Lower leg skin (tissue), 4 donors: ENCODE data around the gene CLASP2. TPM values are rescaled to one million over a fixed set of nuclear protein-coding genes. Genes with fewer than 3 reads are reported as not detected.
"Not testable (repeated sequence)": the region's sequence is repeated elsewhere in the genome, so short reads cannot be mapped to it uniquely, and the experiment has no call there.

Source experiments
- DNase-seq, 2 donors: peaks; one replicate each; pipeline ENCODE4 v3.0.0-alpha.2; 2019; ENCODE audit warnings: low spot score in 2 of 2
- H3K4me3 ChIP-seq: fragments of 200-600 bp; sonication (generic); 2 replicates; pipeline ENCODE4 v1.5.1; 2017; ENCODE audit warnings: mild to moderate bottlenecking, low read depth; ENCODE audit not compliant: poor library complexity, severe bottlenecking
- POLR2A ChIP-seq, 2 donors: fragments of 450-650 bp; IDR thresholded peaks; one replicate each; pipeline ENCODE4 v1.6.1; 2016 to 2017; ENCODE audit warnings: antibody characterized with exemption in 2 of 2, mild to moderate bottlenecking in 1 of 2, moderate library complexity in 1 of 2
- WGBS, 2 donors: methylation state at CpG; one replicate each; pipeline ENCODE4 v1.1.5; 2018; 5-methylcytosine and 5-hydroxymethylcytosine counted together
- intact Hi-C: fragments of 100-400 bp; cut with DNase I; formaldehyde crosslinking; loops from one replicate; pipeline ENCODE4 v1.15.0; 2023; ENCODE audit warnings: low total_unique reads
- total RNA-seq, 4 donors: library from RNA; depleted of rRNA; stranded (reverse); fragments of >200 nt; gene quantifications; one replicate each; pipeline ENCODE4 v1.1.0, GENCODE V29; 2016
- TF ChIP-seq, protein P1 (sequence below), 3 donors: fragments of 450-650 bp; IDR thresholded peaks; one replicate each; pipeline ENCODE4 v1.5.1; 2016; ENCODE audit warnings: antibody characterized with exemption in 3 of 3, mild to moderate bottlenecking in 3 of 3, moderate library complexity in 2 of 3

The CLASP2 gene
- total RNA-seq, 4 donors from 2014 or later: 27.2 to 76.8 (median 49.8) TPM

DNA sequence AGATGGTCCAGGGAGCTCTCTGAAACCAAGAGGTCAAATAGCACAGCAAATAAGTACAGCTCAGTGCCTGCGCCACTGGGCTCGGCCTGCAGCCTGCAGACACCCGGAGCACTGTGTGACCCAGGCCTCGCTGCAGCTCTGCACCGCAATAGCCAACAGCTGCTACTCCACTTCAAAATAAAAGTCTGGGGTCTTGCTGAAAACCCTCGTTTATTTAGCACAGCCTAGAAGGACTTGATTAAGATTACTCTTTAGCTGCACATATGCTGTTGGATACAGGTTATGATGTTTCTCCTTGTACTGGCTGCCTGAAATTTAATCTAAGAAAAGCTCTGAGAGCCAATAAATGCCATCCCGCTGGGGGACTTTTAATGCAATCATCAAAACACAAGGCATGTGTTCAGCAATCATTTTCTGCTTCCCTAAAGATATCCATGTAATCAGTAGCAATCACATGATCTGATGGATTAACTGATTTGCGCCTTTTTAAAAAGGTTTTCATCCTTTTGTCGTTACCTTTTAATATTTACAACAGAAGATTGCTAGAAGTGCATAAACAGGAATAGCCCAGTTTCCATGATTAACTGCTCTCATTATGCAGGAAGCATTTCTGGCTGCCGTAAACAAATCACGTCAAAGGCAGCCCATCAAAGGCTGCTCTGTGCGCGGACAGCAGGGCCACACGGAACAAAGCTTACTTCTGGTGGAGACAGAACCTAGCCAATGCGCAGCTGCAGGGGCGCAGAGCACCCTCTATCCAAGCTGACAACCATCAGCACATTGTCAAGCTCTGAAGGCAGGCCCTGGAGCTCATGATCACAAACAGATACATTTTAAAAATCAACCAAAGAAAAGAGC is 58.8 kb downstream of the CLASP2 start:
- DNase-seq: peak; percentile 54 to 89
- no peak for TF ChIP-seq POLR2A (IDR thresholded peaks at IDR 0.05)
- TF ChIP-seq, protein P1, sequence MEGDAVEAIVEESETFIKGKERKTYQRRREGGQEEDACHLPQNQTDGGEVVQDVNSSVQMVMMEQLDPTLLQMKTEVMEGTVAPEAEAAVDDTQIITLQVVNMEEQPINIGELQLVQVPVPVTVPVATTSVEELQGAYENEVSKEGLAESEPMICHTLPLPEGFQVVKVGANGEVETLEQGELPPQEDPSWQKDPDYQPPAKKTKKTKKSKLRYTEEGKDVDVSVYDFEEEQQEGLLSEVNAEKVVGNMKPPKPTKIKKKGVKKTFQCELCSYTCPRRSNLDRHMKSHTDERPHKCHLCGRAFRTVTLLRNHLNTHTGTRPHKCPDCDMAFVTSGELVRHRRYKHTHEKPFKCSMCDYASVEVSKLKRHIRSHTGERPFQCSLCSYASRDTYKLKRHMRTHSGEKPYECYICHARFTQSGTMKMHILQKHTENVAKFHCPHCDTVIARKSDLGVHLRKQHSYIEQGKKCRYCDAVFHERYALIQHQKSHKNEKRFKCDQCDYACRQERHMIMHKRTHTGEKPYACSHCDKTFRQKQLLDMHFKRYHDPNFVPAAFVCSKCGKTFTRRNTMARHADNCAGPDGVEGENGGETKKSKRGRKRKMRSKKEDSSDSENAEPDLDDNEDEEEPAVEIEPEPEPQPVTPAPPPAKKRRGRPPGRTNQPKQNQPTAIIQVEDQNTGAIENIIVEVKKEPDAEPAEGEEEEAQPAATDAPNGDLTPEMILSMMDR (IDR thresholded peaks at IDR 0.05): no peak
- intact Hi-C loops: no loop called here
- 0 to 2% methylated on average over 16 of the region's 16 CpGs for WGBS, 2 donors
- peak overlapping the region; percentile 14 for H3K4me3 ChIP-seq

DNA sequence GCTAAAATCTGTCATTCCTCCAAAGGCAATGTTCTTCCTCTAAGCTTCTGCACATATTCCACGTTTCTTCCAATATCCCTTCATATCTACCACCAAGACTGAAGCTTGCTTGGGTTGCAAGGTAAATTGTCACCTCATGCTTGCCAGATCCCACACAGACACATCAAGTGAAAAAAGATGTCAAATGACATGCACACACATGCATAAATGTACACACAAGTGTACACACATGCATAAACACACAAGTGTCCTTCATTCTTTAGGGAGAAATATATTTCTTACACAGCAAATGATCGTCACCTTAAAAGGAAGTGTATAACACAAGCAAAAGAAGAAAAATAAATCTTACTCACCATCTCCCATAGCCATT is 59.4 kb downstream of the CLASP2 start:
- TF ChIP-seq, protein P1 (IDR thresholded peaks at IDR 0.05): no peak
- TF ChIP-seq POLR2A (IDR thresholded peaks at IDR 0.05): no peak
- intact Hi-C loops: no loop called here
- DNase-seq: no peak
- WGBS, 2 donors: 5% methylated on average over 2 of the region's 2 CpGs
- peak overlapping the region; percentile 14 for H3K4me3 ChIP-seq

DNA sequence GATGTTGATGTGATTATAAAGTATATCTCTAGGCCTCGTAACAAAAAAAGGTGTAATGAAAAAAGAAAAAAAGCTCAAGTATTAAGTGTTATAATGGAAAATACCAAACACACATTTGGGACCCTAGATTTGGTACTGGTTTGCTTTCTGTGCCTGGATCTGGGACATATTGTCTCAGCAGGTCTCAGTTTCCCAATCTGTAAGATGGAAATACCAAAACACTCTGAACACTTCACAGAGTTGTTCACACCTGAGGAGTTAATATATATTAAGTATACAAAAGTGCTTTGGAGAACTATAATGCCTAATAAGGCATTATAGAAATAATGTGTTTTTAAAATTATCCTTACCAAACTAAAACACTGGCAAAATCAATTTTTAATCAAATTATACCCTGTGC is 60.0 kb downstream of the CLASP2 start:
- intact Hi-C loops: no loop called here
- 66 to 77% methylated on average over 1 of the region's 1 CpG for WGBS, 2 donors

DNA sequence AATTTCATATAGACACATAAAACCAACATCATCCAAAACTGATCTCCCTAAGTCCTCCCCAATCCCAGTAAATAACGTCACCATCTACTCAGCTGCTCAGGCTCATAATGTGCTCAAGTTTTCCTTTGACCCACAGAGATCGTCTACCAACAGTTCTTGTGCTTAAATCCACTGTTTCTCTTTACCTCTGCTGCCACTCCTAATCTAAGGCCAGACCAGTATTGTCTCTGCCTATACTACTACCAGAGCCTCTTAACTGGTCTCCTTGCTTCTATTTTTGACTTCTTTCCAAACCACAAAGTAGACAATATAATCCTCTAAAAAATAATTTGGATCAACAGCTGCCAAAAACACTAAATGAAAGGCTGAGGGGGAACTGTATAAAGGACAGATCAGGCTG is 65.3 kb downstream of the CLASP2 start:
- intact Hi-C loops: no loop called here
- no peak for DNase-seq
- TF ChIP-seq, protein P1 (IDR thresholded peaks at IDR 0.05): no peak
- no peak for TF ChIP-seq POLR2A (IDR thresholded peaks at IDR 0.05)
- no peak overlapping the region for H3K4me3 ChIP-seq
- WGBS, 2 donors: 85 to 87% methylated on average over 2 of the region's 2 CpGs

More for the DNA sequence above, 60.0 kb downstream of the CLASP2 start:
- TF ChIP-seq, protein P1 (IDR thresholded peaks at IDR 0.05): no peak
- H3K4me3 ChIP-seq: no peak overlapping the region
- DNase-seq: no peak

DNA sequence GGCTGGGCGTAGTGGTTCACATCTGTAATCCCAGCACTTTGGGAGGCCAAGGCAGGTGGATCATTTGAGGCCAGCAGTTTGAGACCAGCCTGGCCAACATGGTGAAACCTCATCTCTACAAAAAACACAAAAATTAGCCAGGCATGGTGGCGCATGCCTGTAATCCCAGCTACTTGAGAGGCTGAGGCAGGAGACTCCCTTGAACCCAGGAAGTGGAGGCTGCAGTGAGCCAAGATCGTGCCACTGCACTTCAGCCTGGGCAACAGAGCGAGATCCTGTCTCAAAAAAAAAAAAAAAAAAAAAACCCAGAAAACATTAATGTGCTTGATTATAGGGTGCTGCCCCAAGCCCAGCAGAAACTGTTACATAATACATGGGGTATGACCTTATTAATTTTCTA is 67.0 kb downstream of the CLASP2 start:
- 96 to 97% methylated on average over 4 of the region's 4 CpGs for WGBS, 2 donors
- DNase-seq, intact Hi-C loops, H3K4me3 ChIP-seq: not testable (repeated sequence)

DNA sequence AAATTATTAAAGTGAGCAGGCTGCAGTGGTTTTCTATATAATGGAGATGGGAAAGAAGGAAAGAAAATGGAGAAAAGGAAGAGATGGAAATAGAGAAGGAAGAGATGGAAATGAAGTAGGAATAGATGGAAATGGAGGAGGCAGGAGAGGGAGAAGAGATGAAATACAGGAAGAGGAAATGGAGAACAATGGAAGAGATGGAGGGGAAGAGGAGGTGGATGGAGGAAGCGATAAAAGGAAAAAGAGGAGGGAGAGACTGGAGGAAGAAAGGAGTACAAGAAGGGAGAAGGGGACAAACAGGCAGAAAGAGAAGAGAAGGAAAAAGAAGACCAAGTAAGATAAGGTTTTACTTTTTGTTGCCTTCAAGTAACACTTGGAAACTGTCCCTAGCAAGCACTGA is 67.6 kb downstream of the CLASP2 start:
- DNase-seq: no peak
- 87 to 95% methylated on average over 1 of the region's 1 CpG for WGBS, 2 donors
- no peak overlapping the region for H3K4me3 ChIP-seq
- intact Hi-C loops: no loop called here
- TF ChIP-seq, protein P1 (IDR thresholded peaks at IDR 0.05): no peak
- TF ChIP-seq POLR2A (IDR thresholded peaks at IDR 0.05): no peak
